Inflammatory macrophage treated with lipopolysaccharide for 4 hours (primary cell): Measurements from ENCODE around the gene COX17.
"Not testable (repeated sequence)": the region's sequence is repeated elsewhere in the genome, so short reads cannot be mapped to it uniquely, and the experiment has no call there.

ENCODE experiments used
- DNase-seq: peaks from one replicate; pipeline ENCODE4 v3.0.0-alpha.2; 2020

Gene COX17, protein sequence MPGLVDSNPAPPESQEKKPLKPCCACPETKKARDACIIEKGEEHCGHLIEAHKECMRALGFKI

DNA sequence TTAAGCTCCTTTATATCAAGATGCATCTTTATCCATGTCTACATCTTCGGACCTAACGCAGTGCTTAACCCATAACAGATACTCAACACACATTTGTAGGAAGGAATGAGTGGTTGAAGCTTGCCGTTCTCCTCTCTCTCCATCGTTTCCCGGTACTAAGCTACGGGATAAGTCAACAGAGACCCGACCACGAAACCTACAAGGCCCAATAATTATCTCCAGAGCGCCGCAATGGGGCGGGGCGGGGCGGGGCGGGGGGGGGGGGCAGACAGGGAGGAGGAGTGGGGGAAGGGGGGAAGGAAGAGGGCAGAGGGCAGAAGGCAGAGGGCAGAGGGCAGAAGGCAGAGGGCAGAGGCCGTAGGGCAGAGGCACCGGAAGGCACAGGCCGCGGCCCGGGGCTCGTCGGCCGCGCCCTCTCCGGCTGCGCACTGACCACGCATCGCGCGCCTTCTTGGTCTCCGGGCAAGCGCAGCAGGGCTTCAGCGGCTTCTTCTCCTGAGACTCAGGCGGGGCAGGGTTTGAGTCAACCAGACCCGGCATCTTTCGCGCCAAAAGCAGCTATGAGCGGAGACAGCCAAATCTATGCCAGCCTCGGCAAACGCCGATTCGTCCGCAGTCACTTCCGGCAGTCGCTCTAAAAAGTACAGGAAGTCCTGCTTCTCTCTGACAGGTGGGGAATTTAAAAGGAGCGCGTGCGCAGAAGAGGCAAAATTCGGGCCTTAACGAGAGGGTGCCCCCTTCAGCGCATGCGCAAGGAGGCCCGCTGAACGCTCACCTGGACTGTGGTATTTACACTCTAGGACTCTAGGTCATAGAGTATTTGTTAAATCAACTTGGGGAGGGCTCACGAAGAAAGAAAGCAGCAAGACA, at the start of gene COX17:
Gene COX17, minus strand, starts transcription at position 636 of the 870 bp plus-strand sequence. Its CDS starts 96 bp downstream, at position 540.
- peak; percentile 97 for DNase-seq

DNA sequence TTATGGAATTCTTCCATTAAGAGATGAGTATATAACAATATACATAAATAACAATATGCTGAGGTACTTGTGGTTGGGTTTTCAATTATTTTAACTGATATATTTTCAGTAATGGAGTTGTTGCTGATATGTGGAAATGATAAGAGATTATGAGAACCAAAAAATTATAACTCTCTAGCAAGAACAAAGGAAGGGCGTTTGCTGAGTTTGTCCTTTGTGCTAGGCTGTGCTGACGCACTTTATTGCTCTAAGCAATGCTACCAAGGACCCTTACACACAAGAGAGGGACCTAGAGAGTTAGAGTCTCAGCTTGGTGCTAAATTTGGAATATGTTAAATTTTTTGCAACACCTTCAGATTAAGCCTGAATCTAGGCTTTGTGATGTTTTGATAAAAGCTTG, 49.7 kb upstream of the COX17 start:
- DNase-seq = no peak

DNA sequence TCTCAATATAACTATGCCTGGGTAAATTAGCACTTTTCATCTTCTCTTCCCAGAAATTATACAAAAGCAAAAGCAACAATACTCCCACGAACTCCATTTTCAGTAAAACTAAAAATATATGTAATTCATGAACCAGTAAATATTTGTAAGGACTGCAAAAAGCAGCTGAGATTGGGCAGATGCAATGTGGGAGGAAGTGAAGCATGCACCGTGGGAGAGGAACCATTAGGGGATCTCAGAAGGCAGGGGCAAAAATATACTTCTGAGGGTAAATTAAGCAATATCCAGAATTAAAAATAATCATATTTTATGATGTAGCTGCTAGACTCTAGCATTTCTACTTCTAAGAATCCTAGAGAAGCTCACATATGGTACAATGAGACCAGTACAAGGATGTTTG, 45.8 kb upstream of the COX17 start:
- DNase-seq = no peak

DNA sequence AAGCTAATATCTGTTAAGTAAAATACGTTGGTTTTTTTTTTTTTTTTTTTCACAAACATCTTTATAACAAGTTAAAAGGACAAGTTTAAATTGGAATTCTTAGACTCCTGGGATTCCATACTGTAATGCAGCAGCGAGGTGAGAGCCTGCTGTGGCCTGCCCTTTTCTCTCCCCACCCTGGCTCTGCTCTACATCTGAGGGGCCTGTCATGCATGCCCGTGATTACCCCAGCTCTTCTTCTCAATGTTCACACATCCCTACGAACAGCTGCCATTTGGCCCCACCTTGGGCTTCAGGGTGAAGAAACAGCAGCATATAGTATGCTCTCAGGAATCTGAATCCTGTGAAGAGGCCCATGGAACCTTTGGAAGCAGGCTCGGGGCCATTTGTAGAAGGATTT, 40.3 kb upstream of the COX17 start:
- DNase-seq = no peak

DNA sequence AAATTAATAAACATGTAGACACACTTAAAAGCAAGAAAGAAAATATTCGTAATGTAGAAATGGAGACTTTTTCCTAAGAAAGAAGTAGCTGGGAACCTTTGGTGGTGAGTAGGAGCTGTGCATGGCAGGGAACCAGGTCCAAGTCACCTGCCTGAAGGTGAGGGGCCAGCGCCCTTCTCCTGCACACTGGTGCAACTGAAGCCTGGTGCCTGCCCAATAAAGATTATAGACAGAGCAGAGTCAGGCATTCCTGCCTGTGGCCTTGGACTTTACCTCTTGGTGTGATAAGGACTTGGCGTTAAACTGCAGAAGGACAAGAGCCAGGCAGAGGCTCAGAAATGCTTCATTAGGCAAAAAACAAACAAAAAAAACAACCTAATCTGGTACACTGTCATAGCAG, 39.8 kb upstream of the COX17 start:
- DNase-seq = no peak

DNA sequence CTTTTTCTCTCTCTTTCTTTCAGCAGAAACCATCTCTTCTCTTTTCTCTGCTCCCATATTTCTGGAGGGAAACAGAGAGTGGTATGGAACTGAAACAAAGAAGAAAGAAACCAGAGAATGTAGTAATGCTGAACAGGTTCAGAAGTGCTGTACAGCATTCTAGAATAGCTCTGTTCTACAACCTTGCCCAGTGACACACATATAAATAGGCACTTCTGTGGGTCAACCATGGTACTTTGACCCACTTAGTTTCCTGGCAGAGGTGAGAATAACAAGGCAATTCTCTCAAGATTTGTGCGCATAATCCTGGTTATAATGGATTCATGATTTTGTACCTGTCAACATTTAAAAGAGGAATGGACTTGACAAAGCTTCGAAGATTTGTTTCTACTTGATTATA, 37.9 kb upstream of the COX17 start:
- DNase-seq = no peak

DNA sequence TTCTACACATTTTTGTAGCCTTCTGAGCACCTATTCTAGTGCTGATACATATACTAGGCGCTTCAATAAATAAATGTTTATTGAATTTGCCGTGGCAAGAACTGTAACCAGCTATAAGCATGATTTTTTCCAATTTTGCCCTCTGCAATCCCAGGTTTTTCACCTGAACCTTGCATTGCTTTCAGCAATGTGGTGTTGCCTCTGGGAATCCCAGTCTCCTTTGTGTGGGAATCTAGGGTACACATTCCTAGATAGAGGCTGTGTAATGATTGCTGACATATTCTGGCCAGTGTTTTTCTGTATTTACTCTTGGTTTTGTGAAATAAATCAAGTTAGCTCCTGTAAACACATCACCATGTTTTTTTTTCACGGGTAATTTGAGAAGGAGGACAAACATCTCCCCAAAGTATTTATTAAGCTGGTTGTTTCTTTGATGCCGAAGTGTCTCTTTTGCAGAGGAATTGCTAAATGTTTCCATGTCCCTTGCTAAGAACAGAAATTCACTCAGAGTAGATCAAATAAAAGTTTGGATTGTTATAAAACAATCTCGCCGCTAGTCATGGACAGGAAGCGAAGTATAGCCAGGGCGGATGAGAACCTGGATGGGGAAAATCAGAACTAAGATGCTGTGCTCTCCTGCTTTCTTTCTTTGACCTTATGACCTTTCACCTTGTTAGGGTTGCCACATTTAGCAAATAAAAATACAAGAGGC, 26.8 kb upstream of the COX17 start:
- DNase-seq = no peak

DNA sequence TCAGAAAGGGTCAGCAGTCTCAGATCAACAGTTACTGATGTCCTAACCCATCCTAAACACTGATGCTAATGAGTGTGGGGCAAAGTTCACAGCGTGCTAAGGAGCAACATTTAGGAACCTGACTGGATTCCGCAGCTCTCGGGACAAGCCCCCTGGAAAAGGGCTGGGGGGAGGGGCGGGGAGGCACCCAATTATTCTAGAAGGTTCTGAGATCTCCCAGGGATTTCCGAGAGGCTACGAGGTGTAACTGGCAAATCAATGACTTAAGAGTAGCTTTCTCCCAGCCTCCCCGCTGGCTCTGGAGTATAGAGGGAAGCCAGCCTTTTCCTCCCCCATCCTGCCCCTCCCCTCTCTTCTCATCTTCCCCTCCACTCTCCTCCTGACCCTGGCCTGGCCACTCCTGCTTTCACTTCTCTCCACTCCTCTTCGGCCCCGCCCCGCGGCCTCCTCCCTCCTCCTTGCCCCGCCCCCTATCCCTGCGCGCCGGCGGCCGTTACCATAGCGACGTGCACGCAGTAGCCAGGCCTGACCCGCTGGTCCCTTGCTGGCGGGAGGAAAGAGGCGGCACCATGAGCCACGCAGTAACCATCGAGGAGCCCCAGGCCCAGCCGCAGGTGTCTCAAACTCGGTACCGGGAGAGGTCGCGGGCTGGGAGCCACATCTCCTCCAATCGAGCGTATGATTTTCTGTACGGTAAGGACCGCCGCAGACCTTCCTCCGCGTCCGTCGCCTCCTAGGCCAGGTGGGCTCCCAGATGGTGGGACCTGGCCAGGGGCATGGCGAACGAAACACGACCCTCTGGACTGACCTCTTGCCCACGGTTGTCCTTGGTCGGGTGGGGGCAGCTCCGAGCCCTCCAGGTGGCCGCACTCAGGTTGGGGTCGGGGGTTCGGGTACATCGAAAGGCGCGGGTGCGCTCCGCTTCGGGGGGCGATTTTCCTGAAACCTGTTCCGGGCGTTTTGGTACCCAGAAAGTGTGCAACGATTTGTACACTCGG, 25.6 kb upstream of the COX17 start, which contains the start of gene CFAP91:
Gene CFAP91, plus strand, starts transcription at position 493 of the 998 bp plus-strand sequence. Its CDS starts 77 bp downstream, at position 570.
- peak; percentile 96 for DNase-seq

DNA sequence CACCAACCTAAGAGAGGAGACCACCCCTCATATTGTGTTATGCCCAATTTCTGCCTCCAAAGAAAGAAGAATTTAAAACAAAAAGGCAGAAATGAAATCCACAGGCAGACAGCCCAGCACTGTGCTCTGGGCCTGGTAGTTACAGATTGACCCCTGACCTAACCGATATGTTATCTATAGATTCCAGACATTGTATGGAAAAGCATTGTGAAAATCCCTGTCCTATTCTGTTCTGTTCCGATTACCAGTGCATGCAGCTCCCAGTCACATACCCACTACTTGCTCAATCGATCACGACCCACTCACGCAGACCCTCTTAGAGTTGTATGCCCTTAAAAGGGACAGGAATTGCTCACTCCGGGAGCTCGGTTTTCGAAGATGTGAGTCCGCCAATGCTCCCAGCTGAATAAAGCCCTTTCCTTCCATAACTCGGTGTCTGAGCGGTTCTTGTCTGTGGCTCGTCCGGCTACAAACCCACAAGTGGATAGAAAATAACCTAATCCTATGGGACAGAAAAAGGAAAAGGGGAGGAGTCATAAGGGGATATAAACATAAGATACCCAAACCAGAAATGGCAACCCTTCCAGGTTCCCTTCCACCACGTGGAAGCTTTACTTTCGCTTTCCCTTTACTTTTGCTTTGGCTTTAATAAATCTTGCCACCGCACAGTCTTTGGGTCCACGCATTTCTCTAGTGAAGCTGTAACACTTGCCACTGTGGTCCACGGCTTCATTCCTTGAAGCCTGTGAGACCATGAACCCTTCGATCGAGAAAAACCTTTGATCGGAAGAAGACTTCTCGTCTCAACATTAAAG, 23.9 kb upstream of the COX17 start:
- DNase-seq = peak; percentile 31

DNA sequence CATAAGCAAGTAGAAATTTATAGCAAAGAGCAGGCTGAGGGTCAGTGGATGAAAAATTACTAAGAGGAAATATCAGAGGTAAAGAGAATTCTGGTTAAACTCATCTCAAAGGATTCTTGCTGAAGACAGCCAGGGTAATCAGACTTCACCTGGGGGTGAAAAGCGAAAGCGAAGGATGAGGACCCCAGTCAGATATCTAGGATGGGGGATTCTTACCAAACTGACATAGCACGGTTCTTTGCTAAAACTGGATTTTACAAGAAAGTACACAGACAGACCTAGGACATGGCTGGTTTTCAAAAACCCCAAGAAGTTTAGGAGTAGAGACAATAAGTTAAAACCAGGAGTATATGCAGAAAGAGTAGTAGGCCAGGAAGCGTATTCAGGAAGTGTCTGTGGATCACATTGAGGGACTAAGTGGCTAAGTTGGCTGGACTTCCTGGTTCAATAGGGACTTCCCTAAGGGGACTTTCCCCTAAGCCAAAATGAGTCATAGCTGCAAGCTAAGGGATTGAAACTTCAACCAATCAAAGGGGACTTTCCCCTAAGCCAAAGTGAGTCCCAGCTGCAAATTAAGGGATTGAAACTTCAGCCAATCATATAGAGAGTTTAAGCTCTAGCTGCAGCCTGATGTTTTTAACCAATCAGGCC, 23.2 kb upstream of the COX17 start:
- DNase-seq = peak; percentile 91

DNA sequence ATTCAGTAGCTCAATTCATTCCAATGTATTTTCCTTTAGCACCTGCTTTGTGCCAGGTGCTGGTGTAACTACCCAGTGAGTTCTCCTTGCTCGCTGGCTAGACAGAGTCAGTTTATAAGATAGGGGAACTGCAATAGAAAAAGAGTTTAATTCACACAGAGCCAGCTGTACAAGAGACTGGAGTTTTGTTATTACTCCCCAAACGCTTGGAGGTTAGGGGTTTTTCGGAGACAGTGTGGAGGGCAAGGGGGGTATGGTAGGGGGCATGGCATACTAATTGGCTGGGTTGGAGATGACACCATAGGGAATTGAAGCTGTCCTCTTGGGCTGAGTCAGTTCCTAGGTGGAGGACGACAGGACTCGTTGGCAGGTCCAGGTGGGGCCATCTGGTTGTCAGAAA, 20.2 kb upstream of the COX17 start:
- DNase-seq = no peak

DNA sequence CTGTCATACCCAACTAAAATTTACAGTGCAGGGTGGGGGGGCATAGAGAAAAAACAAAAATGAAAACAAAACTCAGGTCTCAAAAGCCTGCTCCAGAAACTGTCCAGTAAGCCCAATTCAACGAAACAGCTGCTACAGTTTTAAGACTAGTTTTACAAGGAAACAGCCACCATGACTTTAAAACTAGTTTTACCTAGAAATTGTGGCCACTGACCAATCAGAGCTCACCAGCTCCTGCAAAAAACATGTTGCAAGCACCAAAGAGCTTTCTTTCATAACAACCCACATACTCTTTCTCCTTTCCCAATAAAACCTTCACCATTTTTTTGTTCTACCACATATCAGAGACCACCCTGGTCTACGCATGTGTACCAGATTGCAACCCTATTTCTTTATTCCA, 18.3 kb upstream of the COX17 start:
- DNase-seq = peak; percentile 20

DNA sequence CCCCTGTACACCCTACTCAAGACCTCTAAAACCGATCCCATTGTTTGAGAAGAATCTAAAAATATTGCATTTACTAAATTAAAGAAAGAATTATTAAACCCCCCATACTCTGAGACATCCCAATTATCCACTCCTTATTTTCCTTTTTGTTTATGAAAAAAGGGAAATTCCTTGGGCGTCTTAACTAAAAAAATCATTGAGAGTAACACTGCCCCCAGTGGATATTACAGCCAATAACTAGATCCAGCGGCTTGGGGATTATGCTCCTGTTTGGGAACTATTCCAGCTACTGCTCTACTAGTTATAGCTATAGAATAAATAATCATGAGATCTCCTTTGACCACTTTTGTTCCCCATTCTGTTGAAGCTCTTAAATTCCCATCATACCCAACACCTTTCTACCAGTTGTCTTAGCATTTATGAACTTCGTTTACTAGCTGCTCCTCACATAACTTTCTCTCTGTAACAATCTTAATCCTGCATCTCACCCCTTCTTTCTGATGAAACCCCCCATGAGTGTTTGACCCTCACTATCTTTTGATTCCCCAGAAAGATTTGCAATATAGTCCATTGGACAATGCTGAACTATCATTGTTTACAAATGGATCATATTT, 12.9 kb upstream of the COX17 start:
- peak; percentile 61 for DNase-seq

DNA sequence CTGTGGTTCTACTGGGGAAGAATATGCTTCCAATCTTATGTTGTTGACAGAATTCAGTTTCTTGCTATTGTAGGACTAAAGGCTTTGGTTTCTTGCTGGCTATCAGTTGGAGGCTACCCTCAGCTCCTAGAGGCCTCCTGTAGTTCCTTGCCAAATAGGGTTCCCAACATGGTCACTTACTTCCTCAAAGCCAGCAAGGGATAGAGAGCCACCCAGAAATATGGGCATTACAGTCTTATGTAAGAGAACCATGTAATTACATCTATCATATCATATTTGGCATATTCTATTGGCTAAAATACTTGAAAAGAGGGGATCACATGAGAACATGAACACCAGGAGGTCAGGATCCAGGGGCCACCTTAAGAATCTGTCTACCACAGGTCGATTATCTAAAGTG, 6.2 kb upstream of the COX17 start:
- DNase-seq = peak; percentile 56

DNA sequence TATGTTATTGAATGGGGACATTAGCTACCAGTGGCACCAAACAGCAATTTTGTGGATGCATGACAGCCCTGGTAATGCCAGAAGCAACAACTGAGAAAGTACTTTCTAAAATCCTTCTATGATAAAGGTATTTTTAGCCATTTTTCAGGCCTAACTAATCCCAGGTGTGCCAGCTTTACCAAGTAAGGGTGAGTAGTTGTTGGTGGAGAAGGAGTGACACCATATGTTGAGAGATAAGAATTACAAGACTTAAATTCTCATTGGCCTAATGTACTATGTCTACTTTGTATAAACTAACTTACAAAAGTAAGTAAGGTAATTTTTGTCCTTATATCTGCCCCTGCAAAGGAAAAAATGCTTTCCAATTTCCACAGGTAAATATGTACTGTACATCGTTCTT, 4.1 kb upstream of the COX17 start:
- DNase-seq = peak; percentile 56

DNA sequence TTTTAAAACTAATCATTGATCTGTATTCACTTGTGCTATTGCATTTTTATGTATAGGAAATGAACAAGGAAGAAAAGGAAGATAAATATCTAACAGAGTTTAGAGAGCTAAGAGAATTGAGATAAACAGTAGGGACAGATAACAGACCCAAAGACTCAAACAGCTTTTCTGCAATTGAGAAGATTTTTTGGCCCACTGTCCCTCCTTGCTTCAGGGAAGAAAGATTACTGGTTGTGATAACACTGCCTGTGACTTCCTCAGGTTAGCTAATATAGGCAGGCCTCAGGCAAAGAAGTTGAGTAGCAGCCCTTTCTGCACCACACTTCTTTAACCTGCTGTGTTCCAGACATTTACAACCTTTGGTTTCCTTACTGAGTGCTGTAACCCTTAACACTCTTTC, 2.7 kb upstream of the COX17 start:
- no peak for DNase-seq

DNA sequence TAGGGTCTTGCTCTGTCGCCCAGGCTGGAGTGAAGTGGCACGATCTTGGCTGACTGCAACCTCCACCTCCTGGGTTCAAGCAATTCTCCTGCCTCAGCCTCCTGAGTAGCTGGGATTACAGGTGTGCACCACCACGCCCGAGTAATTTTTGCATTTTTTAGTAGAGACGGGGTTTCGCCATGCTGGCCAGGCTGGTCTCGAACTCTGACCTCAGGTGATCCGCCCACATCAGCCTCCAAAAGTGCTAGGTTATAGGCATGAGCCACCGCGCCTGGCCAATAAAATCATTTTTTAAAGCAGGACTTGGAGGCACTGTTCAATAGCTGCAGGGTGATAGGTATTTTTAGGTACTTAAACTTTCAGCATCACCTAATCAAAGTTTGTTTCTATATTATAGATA, 1.0 kb upstream of the COX17 start:
- not testable (repeated sequence) for DNase-seq

DNA sequence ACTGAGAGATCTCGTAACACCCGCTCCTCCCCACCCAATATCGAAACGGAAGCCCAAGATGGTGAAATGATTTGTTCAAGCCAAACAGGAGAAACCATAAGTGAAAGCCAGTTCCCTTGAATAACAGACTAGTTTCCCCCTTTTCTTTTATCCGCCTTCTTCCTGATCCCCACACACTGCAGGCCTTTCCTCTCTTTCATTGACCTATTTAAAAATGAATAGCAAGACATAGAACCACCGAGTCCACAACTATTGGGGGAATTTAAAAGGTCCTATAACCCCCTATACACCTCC, 382 bp upstream of the COX17 start:
- DNase-seq = peak; percentile 94

DNA sequence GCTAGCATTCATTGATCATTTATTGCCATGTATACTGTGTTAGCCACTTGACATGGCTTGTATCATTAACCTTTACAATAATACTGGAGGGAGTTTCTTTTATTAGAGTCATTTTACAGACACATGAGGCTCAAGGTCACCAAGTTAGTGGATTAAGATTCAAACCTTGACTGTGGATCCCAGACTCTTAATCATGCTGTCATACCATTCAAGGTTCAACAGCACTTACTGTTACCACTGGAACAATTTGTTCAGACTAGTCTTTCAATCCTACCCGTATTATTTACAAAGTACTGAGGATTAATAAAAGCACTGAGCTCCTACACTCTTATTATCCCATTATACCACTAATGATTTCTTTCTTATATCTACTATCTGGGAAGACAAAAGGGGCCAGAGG, 1.2 kb downstream of the COX17 start:
- no peak for DNase-seq

DNA sequence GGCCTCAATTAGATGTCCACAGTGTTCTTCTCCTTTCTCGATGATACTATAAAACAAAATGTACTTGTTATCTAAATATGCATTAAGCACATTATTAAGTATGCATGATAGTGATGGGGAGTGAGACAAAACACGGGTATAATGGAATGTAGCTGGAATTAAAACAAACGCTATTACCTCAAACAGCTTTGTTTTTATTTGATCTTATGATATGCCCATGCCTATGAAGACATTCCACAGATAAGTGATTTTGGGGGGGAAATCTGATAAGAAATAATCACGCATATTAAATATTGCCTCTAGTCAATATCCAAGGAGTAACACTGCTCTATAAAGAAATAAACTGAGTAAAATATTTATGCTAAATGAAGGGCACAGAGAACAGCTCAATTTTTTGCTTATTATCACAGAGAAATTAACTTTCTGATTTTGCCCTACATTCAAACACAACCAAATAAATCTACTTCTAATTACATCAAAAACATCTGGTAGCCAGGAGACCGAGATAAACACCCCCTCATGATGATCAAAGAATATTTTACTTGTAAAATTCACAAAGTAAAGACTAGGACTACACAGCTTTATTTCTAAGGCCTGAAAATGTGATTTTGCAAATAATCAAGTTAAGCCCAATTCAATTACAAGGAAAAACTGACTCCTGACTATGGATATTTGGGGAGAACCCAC, 1.9 kb downstream of the COX17 start:
- no peak for DNase-seq
